ENCODE results near the gene MCRIP2. TPM values are rescaled to one million over a fixed set of nuclear protein-coding genes. Genes with fewer than 3 reads are reported as not detected.

The MCRIP2 gene
- polyA plus RNA-seq, 1 donor from 2014 or later = 29.1 TPM

- TF ChIP-seq, protein P1, sequence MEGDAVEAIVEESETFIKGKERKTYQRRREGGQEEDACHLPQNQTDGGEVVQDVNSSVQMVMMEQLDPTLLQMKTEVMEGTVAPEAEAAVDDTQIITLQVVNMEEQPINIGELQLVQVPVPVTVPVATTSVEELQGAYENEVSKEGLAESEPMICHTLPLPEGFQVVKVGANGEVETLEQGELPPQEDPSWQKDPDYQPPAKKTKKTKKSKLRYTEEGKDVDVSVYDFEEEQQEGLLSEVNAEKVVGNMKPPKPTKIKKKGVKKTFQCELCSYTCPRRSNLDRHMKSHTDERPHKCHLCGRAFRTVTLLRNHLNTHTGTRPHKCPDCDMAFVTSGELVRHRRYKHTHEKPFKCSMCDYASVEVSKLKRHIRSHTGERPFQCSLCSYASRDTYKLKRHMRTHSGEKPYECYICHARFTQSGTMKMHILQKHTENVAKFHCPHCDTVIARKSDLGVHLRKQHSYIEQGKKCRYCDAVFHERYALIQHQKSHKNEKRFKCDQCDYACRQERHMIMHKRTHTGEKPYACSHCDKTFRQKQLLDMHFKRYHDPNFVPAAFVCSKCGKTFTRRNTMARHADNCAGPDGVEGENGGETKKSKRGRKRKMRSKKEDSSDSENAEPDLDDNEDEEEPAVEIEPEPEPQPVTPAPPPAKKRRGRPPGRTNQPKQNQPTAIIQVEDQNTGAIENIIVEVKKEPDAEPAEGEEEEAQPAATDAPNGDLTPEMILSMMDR (IDR thresholded peaks at IDR 0.05; ENCODE audit: poor library complexity, severe bottlenecking) = no peak
- TF ChIP-seq EZH2 (IDR thresholded peaks at IDR 0.05; ENCODE audit: borderline replicate concordance, insufficient read depth, low read length, poor library complexity, severe bottlenecking) = no peak
- TF ChIP-seq, protein P2, sequence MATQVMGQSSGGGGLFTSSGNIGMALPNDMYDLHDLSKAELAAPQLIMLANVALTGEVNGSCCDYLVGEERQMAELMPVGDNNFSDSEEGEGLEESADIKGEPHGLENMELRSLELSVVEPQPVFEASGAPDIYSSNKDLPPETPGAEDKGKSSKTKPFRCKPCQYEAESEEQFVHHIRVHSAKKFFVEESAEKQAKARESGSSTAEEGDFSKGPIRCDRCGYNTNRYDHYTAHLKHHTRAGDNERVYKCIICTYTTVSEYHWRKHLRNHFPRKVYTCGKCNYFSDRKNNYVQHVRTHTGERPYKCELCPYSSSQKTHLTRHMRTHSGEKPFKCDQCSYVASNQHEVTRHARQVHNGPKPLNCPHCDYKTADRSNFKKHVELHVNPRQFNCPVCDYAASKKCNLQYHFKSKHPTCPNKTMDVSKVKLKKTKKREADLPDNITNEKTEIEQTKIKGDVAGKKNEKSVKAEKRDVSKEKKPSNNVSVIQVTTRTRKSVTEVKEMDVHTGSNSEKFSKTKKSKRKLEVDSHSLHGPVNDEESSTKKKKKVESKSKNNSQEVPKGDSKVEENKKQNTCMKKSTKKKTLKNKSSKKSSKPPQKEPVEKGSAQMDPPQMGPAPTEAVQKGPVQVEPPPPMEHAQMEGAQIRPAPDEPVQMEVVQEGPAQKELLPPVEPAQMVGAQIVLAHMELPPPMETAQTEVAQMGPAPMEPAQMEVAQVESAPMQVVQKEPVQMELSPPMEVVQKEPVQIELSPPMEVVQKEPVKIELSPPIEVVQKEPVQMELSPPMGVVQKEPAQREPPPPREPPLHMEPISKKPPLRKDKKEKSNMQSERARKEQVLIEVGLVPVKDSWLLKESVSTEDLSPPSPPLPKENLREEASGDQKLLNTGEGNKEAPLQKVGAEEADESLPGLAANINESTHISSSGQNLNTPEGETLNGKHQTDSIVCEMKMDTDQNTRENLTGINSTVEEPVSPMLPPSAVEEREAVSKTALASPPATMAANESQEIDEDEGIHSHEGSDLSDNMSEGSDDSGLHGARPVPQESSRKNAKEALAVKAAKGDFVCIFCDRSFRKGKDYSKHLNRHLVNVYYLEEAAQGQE (IDR thresholded peaks at IDR 0.05; ENCODE audit: borderline replicate concordance) = no peak
- no peaks in the 10 kb centered on the region for H3K9me2 ChIP-seq (ENCODE audit: insufficient read depth, low read length)
- H3K4me3 ChIP-seq (ENCODE audit: low read length) = no peak overlapping the region
- no peaks in the 10 kb centered on the region for H3K9me3 ChIP-seq (ENCODE audit: low read length)
- H3K4me2 ChIP-seq (ENCODE audit: low read length) = no peak overlapping the region
- H4K20me1 ChIP-seq (ENCODE audit: insufficient read depth) = no peaks in the 10 kb centered on the region
- H3K36me3 ChIP-seq (ENCODE audit: insufficient read depth, low read length) = no peaks in the 10 kb centered on the region
- no peak overlapping the region for H3K9ac ChIP-seq (ENCODE audit: low read length)
- H3K27me3 ChIP-seq (ENCODE audit: insufficient read depth, low read depth, low read length) = no peaks in the 10 kb centered on the region
- H3K79me2 ChIP-seq (replicated peaks; ENCODE audit: insufficient read depth, low read length) = no peaks in the 10 kb centered on the region
- H2AFZ ChIP-seq (ENCODE audit: low read depth, low read length) = no peak overlapping the region
- no peak overlapping the region for H3K27ac ChIP-seq (ENCODE audit: low read length)
- H3F3A ChIP-seq (ENCODE audit: insufficient read depth, low read length, poor library complexity, severe bottlenecking) = no peaks in the 10 kb centered on the region
Observed at GRCh38 chr16:609316-609715, 32.3 kb upstream of the MCRIP2 start.

- H3K36me3 ChIP-seq (ENCODE audit: insufficient read depth, low read length) = peaks cover 5% of the 10 kb centered on the region
- H3K4me2 ChIP-seq (ENCODE audit: low read length) = no peak overlapping the region
- TF ChIP-seq SMC3 (conservative IDR thresholded peaks at IDR 0.05; ENCODE audit: poor library complexity) (no peak), POLR2AphosphoS5 (IDR thresholded peaks at IDR 0.05) (no peak), RAD21 (conservative IDR thresholded peaks at IDR 0.05) (no peak), MXI1 (conservative IDR thresholded peaks at IDR 0.05; ENCODE audit: poor library complexity, severe bottlenecking) (no peak), EZH2 (IDR thresholded peaks at IDR 0.05; ENCODE audit: borderline replicate concordance, insufficient read depth, low read length, poor library complexity, severe bottlenecking) (no peak), EP300 (conservative IDR thresholded peaks at IDR 0.05; ENCODE audit: poor library complexity, severe bottlenecking) (no peak), TAF1 (IDR thresholded peaks at IDR 0.05; ENCODE audit: low read depth) (no peak)
- TF ChIP-seq, protein P1 (IDR thresholded peaks at IDR 0.05; ENCODE audit: poor library complexity, severe bottlenecking) = no peak
- TF ChIP-seq, protein P2 (IDR thresholded peaks at IDR 0.05; ENCODE audit: borderline replicate concordance) = no peak
- H2AFZ ChIP-seq (ENCODE audit: low read depth, low read length) = no peak overlapping the region
- no peaks in the 10 kb centered on the region for H3K79me2 ChIP-seq (replicated peaks; ENCODE audit: insufficient read depth, low read length)
- no peaks in the 10 kb centered on the region for H3K9me2 ChIP-seq (ENCODE audit: insufficient read depth, low read length)
- H3K4me3 ChIP-seq (ENCODE audit: low read length) = no peak overlapping the region
- no peaks in the 10 kb centered on the region for H4K20me1 ChIP-seq (ENCODE audit: insufficient read depth)
- H3K9ac ChIP-seq (ENCODE audit: low read length) = no peak overlapping the region
- H3K27me3 ChIP-seq (ENCODE audit: insufficient read depth, low read depth, low read length) = no peaks in the 10 kb centered on the region
- H3K9me3 ChIP-seq (ENCODE audit: low read length) = no peaks in the 10 kb centered on the region
- no peaks in the 10 kb centered on the region for H3F3A ChIP-seq (ENCODE audit: insufficient read depth, low read length, poor library complexity, severe bottlenecking)
- no peak overlapping the region for H3K27ac ChIP-seq (ENCODE audit: low read length)
Observed at GRCh38 chr16:609984-610383, 31.6 kb upstream of the MCRIP2 start.

All from neural cell (in vitro differentiated cells).